K562 (cell line): Measurements from ENCODE around the gene FOSL1. TPM values are rescaled to one million over a fixed set of nuclear protein-coding genes. Genes with fewer than 3 reads are reported as not detected.

ENCODE experiments used
- GMEB1 ChIP-seq: fragments of 250-450 bp; sonication (Bioruptor Pico); IDR thresholded peaks from 2 replicates; pipeline ENCODE4 v1.4.0; 2020; ENCODE audit warnings: mild to moderate bottlenecking
- HMGN3 ChIP-seq: IDR thresholded peaks from 2 replicates; pipeline ENCODE4 v1.6.1; 2011; ENCODE audit warnings: borderline replicate concordance, low read depth, mild to moderate bottlenecking, mixed read lengths, low read length; ENCODE audit not compliant: insufficient read length; ENCODE audit errors: extremely low read depth
- NFRKB ChIP-seq: fragments of 450-650 bp; IDR thresholded peaks from 2 replicates; pipeline ENCODE4 v1.6.1; 2016; ENCODE audit warnings: low read depth
- RB1 ChIP-seq: fragments of 450-650 bp; IDR thresholded peaks from 2 replicates; pipeline ENCODE4 v1.6.1; 2017; ENCODE audit warnings: low read depth, mild to moderate bottlenecking
- ZNF407 ChIP-seq: fragments of 450-650 bp; IDR thresholded peaks from 2 replicates; pipeline ENCODE4 v1.6.1; 2016; ENCODE audit warnings: low read depth
- ZNF609 ChIP-seq: sonication (generic); formaldehyde crosslinking; IDR thresholded peaks from 2 replicates; pipeline ENCODE4 v1.8.1; 2023; ENCODE audit warnings: missing genetic modification reagents, mild to moderate bottlenecking, borderline replicate concordance
- ZNF644 ChIP-seq: fragments of 200-800 bp; sonication (Bioruptor generic); IDR thresholded peaks from 2 replicates; pipeline ENCODE4 v1.6.1; 2016; ENCODE audit warnings: low read depth, missing genetic modification characterization, missing compliant biosample characterization
- ZNF699 ChIP-seq: fragments of 250-450 bp; sonication (Bioruptor Pico); IDR thresholded peaks from 2 replicates; pipeline ENCODE4 v1.8.0; 2021; ENCODE audit warnings: mild to moderate bottlenecking, moderate library complexity; ENCODE audit not compliant: insufficient replicate concordance
- ZNF740 ChIP-seq, 3 experiments: fragments of 200-800 bp in 1 of 3; sonication (Bioruptor generic) in 1 of 3; sonication (generic) in 1 of 3; formaldehyde crosslinking in 1 of 3; IDR thresholded peaks; 2 replicates each; pipeline versions ENCODE4 v1.6.1 to v1.8.0; 2016 to 2022; ENCODE audit warnings: mild to moderate bottlenecking in 2 of 3, missing compliant biosample characterization in 2 of 3, missing genetic modification characterization in 2 of 3, missing genetic modification reagents in 1 of 3
- polyA plus RNA-seq, 8 experiments: library from polyadenylated mRNA; depleted of rRNA in 4 of 8; stranded (reverse) in 5 of 8; unstranded in 3 of 8; fragments of >200 nt; fragmentation: Nextera tagmentation in 2 of 8; fragmentation: Illumina TruSeq in 1 of 8; extraction: Ambion mirVana in 2 of 8; extraction: Trizol in 1 of 8; gene quantifications; 2 replicates each; pipeline versions ENCODE4 v1.2.1 to v1.2.3, GENCODE V29; 2011 to 2014; ENCODE audit warnings: inconsistent platforms in 1 of 8, missing spikeins in 1 of 8
- total RNA-seq, 7 experiments: library from RNA; depleted of rRNA in 6 of 7; stranded (reverse); fragments of >200 nt in 6 of 7; fragmentation: Illumina TruSeq in 2 of 7; extraction: Trizol in 2 of 7; gene quantifications; 2 replicates each; pipeline versions ENCODE4 v1.2.1 to v1.2.3, GENCODE V29; 2011 to 2021; ENCODE audit warnings: low replicate concordance in 1 of 7

FOSL1 gene
- total and polyA plus RNA-seq, 9 of the 15 experiments (the other 6 are each of a cell fraction or from before 2014, with no cell fraction given) = 3.5 to 39.6 (median 10.0) TPM

- TF ChIP-seq ZNF609 (CRISPR knock-in tag) = no peak; the same call in 1 of the 2 replicates
- TF ChIP-seq ZNF699 (CRISPR knock-in tag) = no peak
- no peak for TF ChIP-seq HMGN3
- peak; percentile 5 for TF ChIP-seq RB1
- TF ChIP-seq ZNF644 = no peak
- no peak for TF ChIP-seq ZNF740 (CRISPR knock-in tag; IDR thresholded peaks at IDR 0.05)
- TF ChIP-seq ZNF740 (tag; IDR thresholded peaks at IDR 0.05) = no peak
- TF ChIP-seq NFRKB = peak; percentile 45
- TF ChIP-seq GMEB1 = no peak
- no peak for TF ChIP-seq ZNF407
Observed at GRCh38 chr11:65918211-65919140, 18.3 kb upstream of the FOSL1 start, which contains the start of gene C11orf68 (continued).
